Transverse colon (tissue), 4 donors: Measurements from ENCODE around the gene NLRP8.

Experiments
- EP300 ChIP-seq: sonication (generic); formaldehyde crosslinking; IDR thresholded peaks from one replicate; pipeline ENCODE4 v1.6.1; 2017; ENCODE audit warnings: antibody characterized with exemption, low read depth
- POLR2A ChIP-seq: fragments of 450-650 bp; IDR thresholded peaks from one replicate; pipeline ENCODE4 v1.6.1; 2016; ENCODE audit warnings: antibody characterized with exemption, mild to moderate bottlenecking, moderate library complexity
- POLR2AphosphoS5 ChIP-seq, 3 donors: sonication (generic); formaldehyde crosslinking; IDR thresholded peaks; one replicate each; pipeline ENCODE4 v1.6.1; 2016; ENCODE audit warnings: antibody characterized with exemption in 3 of 3
- TF ChIP-seq, protein P1 (sequence below), 5 experiments: fragments of 200-600 bp in 3 of 5; fragments of 450-650 bp in 2 of 5; sonication (generic) in 3 of 5; IDR thresholded peaks; 1 replicate in 2 of 5; 2 replicates in 3 of 5; pipeline ENCODE4 v1.5.1; 2016 to 2017; ENCODE audit warnings: antibody characterized with exemption in 5 of 5, inconsistent platforms in 3 of 5, mild to moderate bottlenecking in 2 of 5, moderate library complexity in 1 of 5

DNA sequence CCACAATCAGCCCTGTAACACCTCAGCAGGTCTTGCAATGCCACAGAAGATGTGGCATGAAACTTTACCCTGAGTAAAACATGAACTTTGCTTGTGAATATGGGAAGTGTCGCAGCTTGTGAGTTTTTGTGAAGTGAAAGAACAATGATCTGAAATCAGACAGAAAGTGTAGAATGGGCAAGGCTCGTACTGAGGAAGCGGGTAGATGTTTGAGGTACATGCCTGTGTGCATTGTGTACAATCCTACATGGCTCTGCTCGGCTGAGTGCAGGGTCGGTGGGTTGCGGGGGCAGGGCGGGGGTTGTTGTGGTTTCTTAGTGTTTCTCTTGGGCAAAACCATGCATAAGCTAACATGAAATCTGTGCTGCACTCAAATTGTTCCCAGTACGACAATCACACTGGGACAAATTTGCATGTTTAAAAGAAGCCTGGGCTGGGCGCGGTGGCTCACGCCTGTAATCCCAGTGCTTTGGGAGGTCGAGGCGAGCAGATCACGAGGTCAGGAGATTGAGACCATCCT, 16.6 kb upstream of the NLRP8 start:
- TF ChIP-seq, protein P1, sequence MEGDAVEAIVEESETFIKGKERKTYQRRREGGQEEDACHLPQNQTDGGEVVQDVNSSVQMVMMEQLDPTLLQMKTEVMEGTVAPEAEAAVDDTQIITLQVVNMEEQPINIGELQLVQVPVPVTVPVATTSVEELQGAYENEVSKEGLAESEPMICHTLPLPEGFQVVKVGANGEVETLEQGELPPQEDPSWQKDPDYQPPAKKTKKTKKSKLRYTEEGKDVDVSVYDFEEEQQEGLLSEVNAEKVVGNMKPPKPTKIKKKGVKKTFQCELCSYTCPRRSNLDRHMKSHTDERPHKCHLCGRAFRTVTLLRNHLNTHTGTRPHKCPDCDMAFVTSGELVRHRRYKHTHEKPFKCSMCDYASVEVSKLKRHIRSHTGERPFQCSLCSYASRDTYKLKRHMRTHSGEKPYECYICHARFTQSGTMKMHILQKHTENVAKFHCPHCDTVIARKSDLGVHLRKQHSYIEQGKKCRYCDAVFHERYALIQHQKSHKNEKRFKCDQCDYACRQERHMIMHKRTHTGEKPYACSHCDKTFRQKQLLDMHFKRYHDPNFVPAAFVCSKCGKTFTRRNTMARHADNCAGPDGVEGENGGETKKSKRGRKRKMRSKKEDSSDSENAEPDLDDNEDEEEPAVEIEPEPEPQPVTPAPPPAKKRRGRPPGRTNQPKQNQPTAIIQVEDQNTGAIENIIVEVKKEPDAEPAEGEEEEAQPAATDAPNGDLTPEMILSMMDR (IDR thresholded peaks at IDR 0.05): no peak
- no peak for TF ChIP-seq EP300
- TF ChIP-seq POLR2AphosphoS5 (IDR thresholded peaks at IDR 0.05): no peak
- no peak for TF ChIP-seq POLR2A
